OCI-LY3 (cell line): Measurements from ENCODE around the gene DYNLT1.
"Not testable (repeated sequence)": the region's sequence is repeated elsewhere in the genome, so short reads cannot be mapped to it uniquely, and the experiment has no call there.

Experiments
- H2AFZ ChIP-seq: fragments of 200-600, 300-600 bp; shearing (Covaris generic); 2 replicates; pipeline ENCODE4 v1.6.0; 2014; ENCODE audit warnings: antibody characterized with exemption, low read depth, low read length
- H3K27ac ChIP-seq: fragments of 200-600, 300-600 bp; sonication (generic); 2 replicates; pipeline ENCODE4 v1.5.1; 2014; ENCODE audit warnings: mild to moderate bottlenecking, low read length, moderate library complexity, mixed read lengths
- H3K27me3 ChIP-seq: fragments of 200-600, 300-600 bp; sonication (generic); 2 replicates; pipeline ENCODE4 v1.6.1; 2014; ENCODE audit warnings: low read depth, low read length, mixed read lengths
- H3K36me3 ChIP-seq: fragments of 200-600, 300-600 bp; sonication (generic); replicated peaks from 2 replicates; pipeline ENCODE3; 2014; ENCODE audit warnings: low read depth, low read length, mixed read lengths
- H3K4me1 ChIP-seq: fragments of 300-600, 200-600 bp; sonication (generic); 2 replicates; pipeline ENCODE4 v1.6.1; 2014; ENCODE audit warnings: low read length, mixed read lengths
- H3K4me2 ChIP-seq: fragments of 200-600, 300-600 bp; sonication (generic); 2 replicates; pipeline ENCODE4 v1.6.1; 2014; ENCODE audit warnings: low read length, mixed read lengths
- H3K4me3 ChIP-seq: fragments of 300-600, 200-600 bp; sonication (generic); 2 replicates; pipeline ENCODE4 v1.5.1; 2014; ENCODE audit warnings: antibody characterized with exemption, mild to moderate bottlenecking, low read length, moderate library complexity
- H3K79me2 ChIP-seq: fragments of 300-600, 200-600 bp; shearing (Covaris generic); 2 replicates; pipeline ENCODE4 v1.6.1; 2014; ENCODE audit warnings: mild to moderate bottlenecking, low read length, mixed read lengths
- H3K9ac ChIP-seq: fragments of 300-600, 200-600 bp; shearing (Covaris generic); 2 replicates; pipeline ENCODE4 v1.6.0; 2014; ENCODE audit warnings: mild to moderate bottlenecking, low read length, moderate library complexity
- H3K9me3 ChIP-seq: fragments of 200-600, 300-600 bp; shearing (Covaris generic); 2 replicates; pipeline ENCODE4 v1.6.1; 2014; ENCODE audit warnings: low read length, mixed read lengths; ENCODE audit not compliant: insufficient read depth
- H4K20me1 ChIP-seq: fragments of 200-600, 300-600 bp; sonication (generic); 2 replicates; pipeline ENCODE4 v1.6.1; 2016; ENCODE audit warnings: low read length, mixed read lengths; ENCODE audit not compliant: insufficient read depth
- CTCF ChIP-seq: fragments of 200-600, 300-600 bp; sonication (generic); IDR thresholded peaks from 2 replicates; pipeline ENCODE4 v1.5.1; 2014; ENCODE audit warnings: antibody characterized with exemption, low read length, low read depth
- EZH2phosphoT487 ChIP-seq: fragments of 200-600 bp; shearing (Covaris generic); IDR thresholded peaks from 2 replicates; pipeline ENCODE4 v1.6.1; 2018; ENCODE audit warnings: antibody characterized with exemption, mixed run types, low read depth

DYNLT1 gene

GRCh38 chr6:158620963-158621693, 23.4 kb downstream of the DYNLT1 start:
- H3K4me2 ChIP-seq = no peak overlapping the region
- no peaks in the 10 kb centered on the region for H3K79me2 ChIP-seq
- no peaks in the 10 kb centered on the region for H3K4me1 ChIP-seq
- no peaks in the 10 kb centered on the region for H3K9me3 ChIP-seq
- H3K36me3 ChIP-seq = no peaks in the 10 kb centered on the region
- no peak overlapping the region for H3K27ac ChIP-seq
- H3K4me3 ChIP-seq = no peak overlapping the region
- TF ChIP-seq EZH2phosphoT487 = no peak
- no peak for TF ChIP-seq CTCF
- H3K9ac ChIP-seq = no peak overlapping the region
- H3K27me3 ChIP-seq = no peaks in the 10 kb centered on the region
- no peaks in the 10 kb centered on the region for H4K20me1 ChIP-seq
- no peak overlapping the region for H2AFZ ChIP-seq

GRCh38 chr6:158619922-158620801, 24.4 kb downstream of the DYNLT1 start:
- H3K9ac ChIP-seq = no peak overlapping the region
- no peaks in the 10 kb centered on the region for H3K79me2 ChIP-seq
- no peaks in the 10 kb centered on the region for H3K9me3 ChIP-seq
- H3K4me2 ChIP-seq = no peak overlapping the region
- H2AFZ ChIP-seq = no peak overlapping the region
- no peak overlapping the region for H3K27ac ChIP-seq
- H3K4me3 ChIP-seq = no peak overlapping the region
- no peaks in the 10 kb centered on the region for H3K4me1 ChIP-seq
- no peaks in the 10 kb centered on the region for H4K20me1 ChIP-seq
- TF ChIP-seq EZH2phosphoT487 = no peak
- TF ChIP-seq CTCF = no peak
- H3K36me3 ChIP-seq = no peaks in the 10 kb centered on the region
- H3K27me3 ChIP-seq = no peaks in the 10 kb centered on the region

GRCh38 chr6:158618289-158618688, 26.3 kb downstream of the DYNLT1 start:
- not testable (repeated sequence) for H4K20me1 ChIP-seq, H3K27me3 ChIP-seq, H3K4me1 ChIP-seq, H3K4me3 ChIP-seq, H3K9ac ChIP-seq, H3K9me3 ChIP-seq, H3K36me3 ChIP-seq, H3K79me2 ChIP-seq, H2AFZ ChIP-seq, H3K27ac ChIP-seq, H3K4me2 ChIP-seq

- H3K4me2 ChIP-seq = not testable (repeated sequence)
Observed at GRCh38 chr6:158614606-158615005, 29.9 kb downstream of the DYNLT1 start.

More at GRCh38 chr6:158614606-158615005, 29.9 kb downstream of the DYNLT1 start:
- not testable (repeated sequence) for H3K9ac ChIP-seq, H3K27me3 ChIP-seq, H4K20me1 ChIP-seq, H3K4me1 ChIP-seq, H3K27ac ChIP-seq, H3K9me3 ChIP-seq, H2AFZ ChIP-seq, H3K36me3 ChIP-seq, H3K79me2 ChIP-seq, H3K4me3 ChIP-seq
